IPS DF 6.9 (cell line): Measurements from ENCODE around the gene SLC35D3.
"Not testable (repeated sequence)": the region's sequence is repeated elsewhere in the genome, so short reads cannot be mapped to it uniquely, and the experiment has no call there.

Source experiments
- DNase-seq: peaks from one replicate; pipeline ENCODE4 v3.0.0-alpha.2; 2013; ENCODE audit warnings: low read depth, low spot score
- H3K27ac ChIP-seq: one replicate; pipeline ENCODE4 v1.5.1; 2013; ENCODE audit warnings: low read length, control low read depth
- H3K27me3 ChIP-seq: 2 replicates; pipeline ENCODE4 v1.6.1; 2013; ENCODE audit warnings: mild to moderate bottlenecking, low read length; ENCODE audit not compliant: control insufficient read depth, insufficient read depth
- H3K36me3 ChIP-seq: 2 replicates; pipeline ENCODE4 v1.6.1; 2013; ENCODE audit warnings: low read length; ENCODE audit not compliant: control insufficient read depth, insufficient read depth
- H3K4me1 ChIP-seq: 2 replicates; pipeline ENCODE4 v1.6.1; 2013; ENCODE audit warnings: low read length; ENCODE audit not compliant: control insufficient read depth, insufficient read depth
- H3K4me3 ChIP-seq: 2 replicates; pipeline ENCODE4 v1.5.1; 2013; ENCODE audit warnings: mild to moderate bottlenecking, low read length
- H3K9me3 ChIP-seq: 2 replicates; pipeline ENCODE4 v1.6.1; 2013; ENCODE audit warnings: low read length, inconsistent platforms; ENCODE audit not compliant: control insufficient read depth, insufficient read depth
- WGBS: extraction: QIAGEN DNeasy Blood & Tissue Kit; methylation state at CpG from one replicate; pipeline ENCODE4 v1.1.7; 2013; ENCODE audit warnings: mixed read lengths, missing lambda C conversion rate; ENCODE audit not compliant: insufficient read length, insufficient coverage; 5-methylcytosine and 5-hydroxymethylcytosine counted together

Gene SLC35D3

DNA sequence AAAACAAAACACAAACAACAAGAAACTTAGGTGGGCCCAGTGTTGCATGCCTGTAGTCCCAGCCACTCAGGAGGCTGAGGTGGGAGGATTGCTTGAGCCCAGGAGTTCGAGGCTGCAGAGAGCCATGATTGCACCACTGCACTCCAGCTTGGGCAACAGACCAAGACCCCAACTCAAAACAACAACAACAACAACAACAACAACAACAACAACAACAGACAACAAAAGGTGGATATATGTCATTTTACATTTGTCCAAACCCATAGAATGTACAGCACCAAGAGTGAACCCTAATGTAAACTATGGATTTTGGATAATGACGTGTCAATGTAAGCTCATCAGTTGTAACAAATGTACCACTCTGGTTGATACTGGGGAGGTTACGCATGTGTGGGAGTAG, 27.9 kb downstream of the SLC35D3 start:
- H3K27ac ChIP-seq, H3K4me1 ChIP-seq, H3K36me3 ChIP-seq, H3K9me3 ChIP-seq, H3K4me3 ChIP-seq, DNase-seq, H3K27me3 ChIP-seq: not testable (repeated sequence)
- no CpG with 5 or more reads among the region's 3 CpGs for WGBS

DNA sequence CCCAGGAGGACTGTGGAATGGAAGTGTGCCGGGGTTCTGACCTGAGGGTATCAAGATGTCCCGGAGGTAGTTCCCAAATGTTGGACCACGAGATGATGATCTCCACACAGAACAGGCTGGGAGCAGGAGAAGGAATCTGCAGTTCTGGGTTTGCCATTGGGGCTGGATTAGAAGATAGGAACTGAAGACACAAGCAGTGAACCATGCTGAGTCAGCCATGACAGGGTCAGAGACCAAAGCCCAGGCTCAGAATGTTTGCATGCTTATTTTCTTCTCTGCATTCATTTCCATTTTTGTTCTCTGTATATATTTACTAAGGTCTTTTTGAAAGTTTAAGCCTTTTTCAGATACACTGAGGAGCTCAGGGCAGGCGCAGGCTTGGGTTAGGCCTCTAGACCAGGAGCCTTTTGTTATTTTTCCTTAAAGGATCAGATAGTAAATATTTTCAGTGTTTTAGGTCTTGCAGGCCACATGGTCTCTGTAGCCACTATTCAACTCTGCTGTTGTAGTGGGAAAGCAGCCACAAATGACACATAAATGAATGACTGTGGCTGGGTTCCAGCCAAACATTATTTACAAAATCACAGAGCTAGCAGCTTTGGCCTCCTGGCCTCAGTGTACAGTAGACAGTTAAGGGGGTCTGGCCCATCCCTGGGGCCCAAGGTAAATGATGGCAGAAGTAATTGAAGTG, 28.5 kb downstream of the SLC35D3 start:
- no peak for DNase-seq
- no peaks in the 10 kb centered on the region for H3K36me3 ChIP-seq
- no peaks in the 10 kb centered on the region; the same call in 1 of the 2 replicates for H3K4me1 ChIP-seq
- H3K4me3 ChIP-seq, result no peak overlapping the region
- H3K9me3 ChIP-seq, result no peaks in the 10 kb centered on the region
- no CpG with 5 or more reads among the region's 4 CpGs for WGBS
- H3K27me3 ChIP-seq, result no peaks in the 10 kb centered on the region
- no peak overlapping the region for H3K27ac ChIP-seq

DNA sequence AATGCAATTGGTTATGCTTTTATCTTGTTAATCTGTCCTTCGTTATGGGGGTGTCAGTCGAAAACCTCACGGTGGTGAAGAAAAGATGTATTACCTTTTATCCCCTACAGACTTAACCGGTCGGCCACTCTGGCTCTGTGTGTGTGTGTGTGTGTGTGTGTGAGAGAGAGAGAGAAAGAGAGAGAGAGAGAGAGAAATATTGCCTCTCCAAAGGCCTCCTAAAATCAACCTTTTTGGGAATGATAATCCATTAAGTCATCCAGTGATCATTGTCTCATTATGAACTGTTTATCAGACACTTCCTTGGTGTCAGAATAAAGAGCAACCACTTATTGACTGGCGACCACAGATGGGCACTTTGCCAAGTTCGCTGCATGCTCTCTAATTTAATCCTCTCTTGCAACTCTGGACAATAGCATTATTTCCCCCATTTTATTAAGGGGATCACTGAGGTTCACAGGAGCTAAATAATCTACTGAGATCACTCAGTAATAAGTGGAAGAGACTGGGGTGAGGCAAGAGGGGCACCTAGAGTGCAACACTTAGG, 30.7 kb downstream of the SLC35D3 start:
- Histone ChIP-seq H3K27ac (no peak overlapping the region), H3K4me3 (no peak overlapping the region), H3K36me3 (no peaks in the 10 kb centered on the region), H3K9me3 (no peaks in the 10 kb centered on the region), H3K27me3 (no peaks in the 10 kb centered on the region), H3K4me1 (peaks cover 3% of the 10 kb centered on the region; the same call in 1 of the 2 replicates)
- WGBS, result no CpG with 5 or more reads among the region's 7 CpGs
- no peak for DNase-seq

DNA sequence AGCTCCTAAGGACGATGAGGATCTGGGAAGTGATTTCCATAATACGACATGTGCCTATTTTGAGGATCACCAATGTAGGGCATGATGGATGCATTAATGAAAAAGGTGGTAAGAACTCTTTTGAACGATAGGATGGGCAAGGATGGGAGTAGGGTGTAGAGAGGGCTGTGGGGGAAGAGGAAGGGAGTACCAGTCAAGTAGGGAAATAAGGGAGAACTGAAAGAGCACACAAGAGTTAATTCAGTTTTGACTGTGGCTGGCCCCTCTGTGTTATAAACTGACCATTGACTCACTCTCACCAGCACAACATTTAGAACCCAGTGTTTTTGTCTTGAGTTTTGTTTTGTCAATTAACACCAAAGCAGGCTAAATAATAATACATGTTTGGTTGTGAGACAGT, 33.0 kb downstream of the SLC35D3 start:
- H3K36me3 ChIP-seq, result no peaks in the 10 kb centered on the region
- no peaks in the 10 kb centered on the region for H3K9me3 ChIP-seq
- no peak overlapping the region for H3K4me3 ChIP-seq
- WGBS, result no CpG with 5 or more reads among the region's 3 CpGs
- no peak for DNase-seq
- no peak overlapping the region for H3K27ac ChIP-seq
- no peaks in the 10 kb centered on the region for H3K27me3 ChIP-seq
- peaks cover 14% of the 10 kb centered on the region for H3K4me1 ChIP-seq

DNA sequence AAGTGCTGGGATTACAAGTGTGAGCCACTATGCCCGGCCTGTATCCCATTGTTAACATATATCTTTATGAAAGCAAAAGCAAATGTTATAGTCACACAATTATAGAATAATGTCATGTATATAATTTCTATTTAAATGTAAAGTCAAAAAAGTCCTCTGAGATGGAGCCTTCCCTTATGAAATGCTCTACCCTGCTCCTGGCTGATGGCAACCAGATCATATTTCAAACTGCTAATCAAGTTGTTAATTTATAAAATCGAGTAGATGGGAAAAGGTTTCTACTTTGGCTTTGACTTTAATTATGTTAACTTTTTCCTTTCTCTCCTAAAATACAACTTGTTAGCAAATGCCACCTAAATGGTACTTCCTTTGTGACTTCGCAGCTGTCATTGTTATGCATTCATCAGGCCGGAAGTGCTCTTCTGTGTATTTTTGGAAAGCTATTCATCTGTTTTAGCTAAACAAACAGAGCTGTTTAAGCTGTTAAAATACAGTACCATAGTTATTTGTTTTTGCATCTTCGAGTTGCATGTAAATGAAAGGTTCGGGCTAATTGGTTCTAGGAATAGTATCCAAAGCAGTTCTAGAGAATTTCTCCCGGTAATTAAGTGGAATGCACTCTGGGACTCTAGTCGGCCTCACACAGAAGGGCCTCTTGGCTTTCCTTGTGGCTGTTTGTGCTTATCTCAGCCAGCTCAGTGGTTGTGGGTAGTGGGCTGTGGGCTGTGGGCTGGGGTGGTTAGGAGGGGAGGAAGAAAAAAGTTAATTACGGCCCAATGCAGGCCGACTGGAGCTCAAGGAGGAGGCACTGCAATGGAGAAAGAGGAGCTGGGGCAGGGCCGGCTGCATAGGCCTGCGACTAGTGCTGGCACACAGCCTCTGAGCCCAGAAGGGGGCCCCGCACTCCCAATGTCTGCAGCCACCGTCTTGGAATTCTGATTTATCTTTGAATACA, 34.8 kb downstream of the SLC35D3 start:
- peak; percentile 64 for DNase-seq
- peak overlapping the region; percentile 44 for H3K27ac ChIP-seq
- H3K36me3 ChIP-seq, result no peaks in the 10 kb centered on the region
- H3K9me3 ChIP-seq, result no peaks in the 10 kb centered on the region
- no peaks in the 10 kb centered on the region for H3K27me3 ChIP-seq
- no peak overlapping the region for H3K4me3 ChIP-seq
- peaks cover 16% of the 10 kb centered on the region for H3K4me1 ChIP-seq
- no CpG with 5 or more reads among the region's 14 CpGs for WGBS

- no peaks in the 10 kb centered on the region for H3K36me3 ChIP-seq
- H3K4me1 ChIP-seq, result peaks cover 18% of the 10 kb centered on the region
- no CpG with 5 or more reads among the region's 5 CpGs for WGBS
- H3K9me3 ChIP-seq, result no peaks in the 10 kb centered on the region
- H3K27me3 ChIP-seq, result no peaks in the 10 kb centered on the region
- no peak overlapping the region for H3K4me3 ChIP-seq
- no peak for DNase-seq
- H3K27ac ChIP-seq, result no peak overlapping the region
Observed at GRCh38 chr6:136958168-136958567, 36.1 kb downstream of the SLC35D3 start.

DNA sequence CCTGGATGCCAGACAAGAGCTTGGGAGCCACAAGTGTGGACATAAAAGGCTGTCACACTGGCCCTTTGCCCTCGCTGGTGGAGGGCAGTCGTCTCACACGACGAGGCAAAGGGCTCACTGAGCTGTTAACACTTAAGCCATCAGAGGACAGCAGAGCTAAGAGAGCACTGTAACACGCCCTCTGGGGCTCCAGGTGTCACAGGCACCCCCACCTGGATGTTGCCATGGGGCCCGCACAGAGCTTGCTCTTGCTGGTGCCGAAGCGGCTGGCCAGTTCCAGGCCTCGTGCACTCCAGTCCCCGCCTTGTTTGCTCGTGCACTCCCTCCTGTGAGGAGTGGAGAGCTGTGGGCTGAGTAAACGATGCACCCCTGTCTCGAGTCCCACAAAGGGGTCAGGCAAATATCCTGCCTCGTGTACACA, 37.4 kb downstream of the SLC35D3 start:
- no peaks in the 10 kb centered on the region for H3K9me3 ChIP-seq
- no peak overlapping the region for H3K27ac ChIP-seq
- no peak overlapping the region for H3K4me3 ChIP-seq
- peaks cover 18% of the 10 kb centered on the region for H3K4me1 ChIP-seq
- WGBS, result no CpG with 5 or more reads among the region's 14 CpGs
- no peak for DNase-seq
- no peaks in the 10 kb centered on the region for H3K36me3 ChIP-seq
- no peaks in the 10 kb centered on the region for H3K27me3 ChIP-seq

DNA sequence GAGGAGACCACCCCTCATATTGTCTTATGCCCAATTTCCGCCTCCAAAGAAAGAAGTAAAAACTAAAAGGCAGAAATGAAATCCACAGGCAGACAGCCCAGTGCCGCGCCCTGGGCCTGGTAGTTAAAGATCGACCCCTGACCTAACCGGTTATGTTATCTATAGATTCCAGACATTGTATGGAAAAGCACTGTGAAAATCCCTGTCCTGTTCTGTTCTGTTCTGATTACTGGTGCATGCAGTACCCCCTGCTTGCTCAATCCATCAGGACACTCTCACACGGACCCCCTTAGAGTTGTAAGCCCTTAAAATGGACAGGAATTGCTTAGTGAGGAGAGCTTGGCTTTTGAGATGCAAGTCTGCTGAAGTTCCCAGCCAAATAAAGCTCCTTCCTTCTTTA, 37.8 kb downstream of the SLC35D3 start:
- not testable (repeated sequence) for H3K4me3 ChIP-seq, DNase-seq, H3K27ac ChIP-seq, H3K27me3 ChIP-seq, H3K36me3 ChIP-seq, H3K9me3 ChIP-seq
- WGBS, result no CpG with 5 or more reads among the region's 6 CpGs
- peaks cover 18% of the 10 kb centered on the region for H3K4me1 ChIP-seq

DNA sequence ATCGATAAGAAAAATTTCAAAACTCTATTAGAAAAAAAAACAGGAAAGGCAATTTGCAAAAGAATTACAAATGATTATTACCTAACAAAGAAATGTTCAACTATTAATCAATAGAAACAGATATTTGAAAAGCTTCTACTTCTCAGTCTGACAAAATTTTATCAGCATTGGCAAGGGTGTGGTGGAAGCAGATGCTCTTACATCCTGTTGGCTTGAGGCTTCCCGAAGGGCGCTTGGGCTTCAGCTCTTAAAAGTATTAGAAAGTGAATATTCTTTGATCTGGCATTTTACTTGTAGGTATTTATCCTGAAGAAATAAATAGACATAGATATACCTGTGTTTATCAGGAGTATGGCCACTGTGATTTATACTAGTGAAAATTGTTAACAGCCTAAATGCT, 38.7 kb downstream of the SLC35D3 start:
- Histone ChIP-seq H3K9me3 (no peaks in the 10 kb centered on the region), H3K4me3 (no peak overlapping the region), H3K4me1 (peaks cover 18% of the 10 kb centered on the region), H3K36me3 (no peaks in the 10 kb centered on the region), H3K27me3 (no peaks in the 10 kb centered on the region), H3K27ac (no peak overlapping the region)
- WGBS, result no CpG with 5 or more reads among the region's 3 CpGs
- DNase-seq, result no peak

DNA sequence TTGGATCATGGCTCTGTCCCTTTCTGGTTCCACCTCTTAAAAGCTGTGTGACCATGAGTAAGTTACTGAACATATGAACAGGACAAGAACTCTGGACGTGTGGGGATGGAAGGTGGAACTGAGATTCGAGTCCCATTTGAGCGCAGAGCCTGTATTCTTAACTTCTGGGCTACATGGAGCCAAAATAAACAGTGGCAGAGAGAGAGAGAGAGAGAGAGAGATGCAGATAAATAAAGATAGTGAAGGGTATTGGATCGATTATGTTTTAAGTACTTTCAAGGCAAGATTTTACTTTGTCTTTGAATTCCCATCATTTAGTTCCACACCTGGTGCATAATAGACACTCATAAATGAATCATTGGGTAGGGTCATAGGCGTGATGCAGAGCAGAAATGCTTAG, 39.7 kb downstream of the SLC35D3 start:
- Histone ChIP-seq H3K27ac (no peak overlapping the region), H3K9me3 (no peaks in the 10 kb centered on the region), H3K27me3 (no peaks in the 10 kb centered on the region), H3K36me3 (no peaks in the 10 kb centered on the region), H3K4me3 (no peak overlapping the region), H3K4me1 (peaks cover 18% of the 10 kb centered on the region)
- WGBS, result no CpG with 5 or more reads among the region's 5 CpGs
- DNase-seq, result no peak
